Measurements from ENCODE around the gene PPHLN1. TPM values are rescaled to one million over a fixed set of nuclear protein-coding genes. Genes with fewer than 3 reads are reported as not detected.

Gene PPHLN1
- total RNA-seq, 2 experiments from 2014 or later = 76.9 to 79.3 TPM

DNA sequence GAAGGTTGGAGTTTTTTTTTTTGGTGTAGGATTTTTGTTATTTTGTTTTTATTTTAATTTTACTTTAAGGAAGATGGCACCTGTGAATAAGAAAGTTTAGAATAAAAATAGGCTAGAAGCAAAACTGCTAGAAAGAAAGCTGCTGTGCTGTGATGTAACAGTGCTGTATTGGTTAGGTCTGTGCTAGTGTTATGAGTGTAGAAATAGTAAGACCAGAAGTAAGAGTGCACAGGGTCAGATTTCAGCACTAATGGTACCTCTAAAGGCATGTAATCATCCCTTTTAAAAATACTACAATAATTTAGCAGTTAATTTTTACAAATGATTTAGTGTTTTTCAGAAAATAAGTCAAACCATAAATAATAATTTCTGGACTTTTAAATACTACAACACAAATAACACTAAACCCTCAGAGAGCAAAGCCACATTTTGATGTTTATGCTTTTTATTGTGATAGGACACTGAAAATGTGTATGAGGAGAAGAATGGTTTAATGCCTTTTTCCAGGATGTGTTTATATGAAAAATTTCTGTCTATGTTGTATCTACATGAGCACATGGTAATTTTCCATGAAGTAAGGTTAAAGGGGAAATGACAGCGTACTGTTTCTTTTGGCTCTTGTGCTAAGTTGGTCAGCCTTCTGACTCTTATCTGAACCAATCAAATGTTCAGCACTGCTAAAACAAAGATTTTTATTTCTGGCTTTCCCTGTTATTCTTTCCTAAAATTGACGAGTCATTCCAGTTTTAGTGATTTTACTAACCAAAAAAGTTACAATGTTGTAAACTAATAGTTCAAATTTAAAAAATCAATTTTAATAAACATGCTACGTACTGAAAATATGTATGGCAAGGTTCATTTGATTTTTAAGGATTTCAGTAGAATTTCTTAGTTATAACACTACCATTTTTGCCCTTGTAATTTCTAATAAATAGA, 96.1 kb downstream of the PPHLN1 start:
- CTCF ChIA-PET = no interaction called here
- ATAC-seq = no peak
- Mint-ChIP-seq H3K4me3 (no peak overlapping the region), H3K9me3 (ENCODE audit: insufficient read depth) (no peaks in the 10 kb centered on the region), H3K27me3 (ENCODE audit: low read depth) (no peaks in the 10 kb centered on the region), H3K27ac (no peak overlapping the region), H3K36me3 (ENCODE audit: low read depth) (peaks cover 14% of the 10 kb centered on the region), H3K4me1 (ENCODE audit: low read depth) (peaks cover 7% of the 10 kb centered on the region)
- no peak for DNase-seq
- POLR2A ChIA-PET = no interaction called here

DNA sequence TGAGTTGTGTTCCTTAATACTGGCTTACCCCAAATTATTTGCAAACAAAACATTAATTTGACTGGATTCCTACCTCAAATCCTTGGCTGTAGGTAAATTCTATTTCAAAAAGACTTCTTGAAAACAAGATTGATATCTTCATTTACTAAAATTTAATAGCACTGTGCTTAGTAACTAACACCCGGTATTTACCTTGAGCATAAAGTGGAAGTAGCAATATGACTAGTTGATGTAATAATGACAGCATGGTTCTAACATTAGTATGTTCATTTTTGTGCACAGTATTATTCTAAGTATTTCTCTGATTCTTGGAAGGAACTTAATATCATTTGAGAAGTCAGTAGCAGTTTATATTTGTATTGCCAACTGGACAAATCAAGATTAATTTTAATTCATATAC, 96.8 kb downstream of the PPHLN1 start:
- CTCF ChIA-PET = no interaction called here

DNA sequence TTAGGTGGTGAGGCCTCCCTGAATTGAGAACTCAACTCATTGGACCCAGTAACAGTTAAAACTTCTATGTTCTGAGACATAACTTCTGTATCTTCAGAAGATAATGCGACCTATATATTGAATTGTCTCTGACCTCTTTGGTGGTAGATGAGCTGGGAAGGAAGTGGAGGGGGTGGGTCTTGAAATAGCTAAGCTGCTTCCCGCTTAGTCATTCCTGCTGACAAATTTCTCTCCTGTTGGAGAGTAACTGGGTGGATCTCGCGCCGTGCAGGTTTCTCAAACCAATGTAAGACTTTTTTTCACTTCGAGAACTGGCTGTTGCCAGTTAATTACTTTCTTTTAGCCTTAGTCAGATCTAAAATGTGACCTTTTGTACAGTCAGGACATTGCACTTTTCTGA, 100.8 kb downstream of the PPHLN1 start:
- Mint-ChIP-seq H3K27ac (no peak overlapping the region), H3K27me3 (ENCODE audit: low read depth) (no peaks in the 10 kb centered on the region), H3K36me3 (ENCODE audit: low read depth) (peaks cover 29% of the 10 kb centered on the region), H3K4me3 (no peak overlapping the region), H3K4me1 (ENCODE audit: low read depth) (no peaks in the 10 kb centered on the region), H3K9me3 (ENCODE audit: insufficient read depth) (no peaks in the 10 kb centered on the region)
- ATAC-seq (no peak), DNase-seq (no peak)
- ChIA-PET CTCF (no interaction called here), POLR2A (no interaction called here)

More for the DNA sequence above, 96.8 kb downstream of the PPHLN1 start:
- POLR2A ChIA-PET = no interaction called here
- Mint-ChIP-seq H3K36me3 (ENCODE audit: low read depth) (peaks cover 19% of the 10 kb centered on the region), H3K27ac (no peak overlapping the region), H3K9me3 (ENCODE audit: insufficient read depth) (no peaks in the 10 kb centered on the region), H3K4me1 (ENCODE audit: low read depth) (peaks cover 7% of the 10 kb centered on the region), H3K27me3 (ENCODE audit: low read depth) (no peaks in the 10 kb centered on the region), H3K4me3 (no peak overlapping the region)
- DNase-seq (no peak), ATAC-seq (no peak)

DNA sequence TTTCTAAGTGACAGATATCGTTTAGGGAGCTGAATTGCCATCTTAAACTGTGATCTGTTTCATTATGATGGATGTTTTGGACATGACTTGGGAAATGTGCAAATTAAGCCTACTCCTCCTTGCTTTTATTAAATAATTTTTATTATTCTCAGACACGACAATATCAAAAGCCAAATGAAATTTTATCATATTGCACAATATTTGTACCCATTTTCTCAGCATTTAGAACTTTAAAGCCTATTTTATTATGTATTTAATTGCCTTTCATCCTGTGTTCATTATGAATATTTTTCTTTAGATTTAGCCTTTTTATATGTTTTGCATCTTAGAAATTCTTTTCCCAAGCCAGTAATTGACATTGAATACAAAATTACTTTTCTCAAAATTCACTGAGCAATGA, 102.9 kb downstream of the PPHLN1 start:
- ChIA-PET POLR2A (no interaction called here), CTCF (interaction anchor here (1.4 kb wide), 1 partner anchor 54 kb away, joined by 4 read pairs; no protein-coding TSS in a partner anchor)
- Mint-ChIP-seq H3K4me3 (no peak overlapping the region), H3K9me3 (ENCODE audit: insufficient read depth) (no peaks in the 10 kb centered on the region), H3K27me3 (ENCODE audit: low read depth) (no peaks in the 10 kb centered on the region), H3K4me1 (ENCODE audit: low read depth) (no peaks in the 10 kb centered on the region), H3K27ac (no peak overlapping the region), H3K36me3 (ENCODE audit: low read depth) (peaks cover 40% of the 10 kb centered on the region)
- ATAC-seq (no peak), DNase-seq (no peak)

- Mint-ChIP-seq H3K9me3 (ENCODE audit: insufficient read depth) (no peaks in the 10 kb centered on the region), H3K27ac (no peak overlapping the region), H3K4me3 (no peak overlapping the region), H3K36me3 (ENCODE audit: low read depth) (peaks cover 29% of the 10 kb centered on the region), H3K4me1 (ENCODE audit: low read depth) (no peaks in the 10 kb centered on the region), H3K27me3 (ENCODE audit: low read depth) (no peaks in the 10 kb centered on the region)
- ChIA-PET POLR2A (no interaction called here), CTCF (interaction anchor here (2.0 kb wide), 1 partner anchor 60 kb away, joined by 6 read pairs; no protein-coding TSS in a partner anchor)
- no peak for DNase-seq
- ATAC-seq = no peak
Measured at GRCh38 chr12:42432517-42433140, 106.7 kb downstream of the PPHLN1 start.

- H3K4me3 Mint-ChIP-seq = no peak overlapping the region
- peaks cover 2% of the 10 kb centered on the region for H3K9me3 Mint-ChIP-seq (ENCODE audit: insufficient read depth)
- POLR2A ChIA-PET = no interaction called here
- CTCF ChIA-PET = no interaction called here
- DNase-seq (no peak), ATAC-seq (no peak)
- H3K27ac Mint-ChIP-seq = no peak overlapping the region
- H3K4me1 Mint-ChIP-seq (ENCODE audit: low read depth) = no peaks in the 10 kb centered on the region
- H3K27me3 Mint-ChIP-seq (ENCODE audit: low read depth) = no peaks in the 10 kb centered on the region
- peaks cover 58% of the 10 kb centered on the region for H3K36me3 Mint-ChIP-seq (ENCODE audit: low read depth)
Measured at GRCh38 chr12:42440608-42441007, 114.6 kb downstream of the PPHLN1 start.

DNA sequence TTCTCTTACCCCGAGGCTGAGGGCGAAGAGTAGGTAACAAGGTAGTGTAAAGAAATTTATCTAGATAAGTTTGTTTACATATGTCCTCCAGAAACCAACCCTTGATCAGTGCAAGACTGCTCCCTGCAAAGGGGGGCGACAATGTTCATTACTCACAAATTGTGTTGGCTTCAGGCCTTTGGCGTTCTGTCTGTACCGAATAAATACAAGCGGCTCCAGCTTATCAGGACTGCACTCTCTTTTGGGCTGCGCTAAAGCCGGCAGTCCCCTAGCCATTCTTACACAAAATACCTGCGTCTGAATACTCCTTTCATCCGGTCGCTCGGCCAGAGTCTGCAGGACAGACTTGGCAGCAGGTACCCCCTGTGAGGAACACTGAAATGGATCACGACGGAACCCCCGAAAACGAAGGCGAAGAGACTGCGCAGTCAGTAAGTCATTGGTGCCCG, 116.4 kb downstream of the PPHLN1 start:
- DNase-seq = no peak
- Mint-ChIP-seq H3K27ac (no peak overlapping the region), H3K4me3 (no peak overlapping the region), H3K9me3 (ENCODE audit: insufficient read depth) (peaks cover 2% of the 10 kb centered on the region), H3K36me3 (ENCODE audit: low read depth) (peaks cover 65% of the 10 kb centered on the region), H3K4me1 (ENCODE audit: low read depth) (no peaks in the 10 kb centered on the region), H3K27me3 (ENCODE audit: low read depth) (no peaks in the 10 kb centered on the region)
- no peak for ATAC-seq
- CTCF ChIA-PET = no interaction called here
- POLR2A ChIA-PET = no interaction called here

DNA sequence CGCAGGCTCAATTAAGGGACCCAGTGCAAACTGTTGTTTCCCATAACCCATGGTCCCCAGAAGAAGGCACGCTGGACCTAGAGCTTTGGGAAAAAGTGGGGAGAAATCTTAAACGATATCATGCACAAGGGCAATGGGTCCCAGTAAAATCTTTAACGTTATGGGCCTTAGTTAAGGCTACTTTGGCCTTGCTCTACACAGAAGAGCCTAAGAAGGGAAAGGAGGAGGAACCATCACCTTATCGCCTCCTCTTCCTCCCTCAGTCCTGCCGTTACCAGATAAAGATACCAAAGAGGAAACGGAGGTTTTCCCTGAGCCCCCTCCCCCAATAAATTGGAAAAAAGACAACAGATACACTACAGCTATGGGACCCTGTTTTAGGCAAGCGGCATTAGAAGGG, 116.9 kb downstream of the PPHLN1 start:
- CTCF ChIA-PET = no interaction called here

GRCh38 chr12:42444192-42444943, 118.4 kb downstream of the PPHLN1 start:
- Mint-ChIP-seq H3K4me3 (no peak overlapping the region), H3K36me3 (ENCODE audit: low read depth) (peaks cover 70% of the 10 kb centered on the region), H3K27ac (no peak overlapping the region), H3K4me1 (ENCODE audit: low read depth) (no peaks in the 10 kb centered on the region), H3K9me3 (ENCODE audit: insufficient read depth) (peaks cover 2% of the 10 kb centered on the region), H3K27me3 (ENCODE audit: low read depth) (no peaks in the 10 kb centered on the region)
- DNase-seq (no peak), ATAC-seq (no peak)
- ChIA-PET CTCF (no interaction called here), POLR2A (no interaction called here)

More for the DNA sequence above, 116.9 kb downstream of the PPHLN1 start:
- H3K27ac Mint-ChIP-seq = no peak overlapping the region
- H3K27me3 Mint-ChIP-seq (ENCODE audit: low read depth) = no peaks in the 10 kb centered on the region
- H3K36me3 Mint-ChIP-seq (ENCODE audit: low read depth) = peaks cover 64% of the 10 kb centered on the region
- no peak overlapping the region for H3K4me3 Mint-ChIP-seq
- DNase-seq (no peak), ATAC-seq (no peak)
- H3K4me1 Mint-ChIP-seq (ENCODE audit: low read depth) = no peaks in the 10 kb centered on the region
- peaks cover 2% of the 10 kb centered on the region for H3K9me3 Mint-ChIP-seq (ENCODE audit: insufficient read depth)
- POLR2A ChIA-PET = no interaction called here

DNA sequence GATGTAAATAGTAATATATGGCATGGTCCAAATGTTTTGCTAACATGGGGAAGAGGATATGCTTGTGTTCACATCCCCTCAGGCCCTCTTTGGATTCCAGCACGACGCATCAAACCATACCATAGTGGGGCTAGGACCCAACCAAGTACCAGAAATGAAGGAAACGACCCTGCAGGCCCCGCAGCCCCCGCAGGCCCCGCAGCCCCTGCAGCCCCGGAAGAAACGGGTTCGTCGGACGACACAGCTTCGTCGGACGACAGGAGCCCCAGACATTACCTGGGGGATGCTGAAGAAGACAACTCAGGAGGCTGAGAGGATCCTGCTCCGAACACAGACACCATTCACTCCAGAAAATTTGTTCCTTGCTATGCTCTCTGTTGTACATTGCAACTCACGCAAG, 119.9 kb downstream of the PPHLN1 start:
- DNase-seq = no peak
- no peak overlapping the region for H3K27ac Mint-ChIP-seq
- H3K4me1 Mint-ChIP-seq (ENCODE audit: low read depth) = no peaks in the 10 kb centered on the region
- H3K27me3 Mint-ChIP-seq (ENCODE audit: low read depth) = no peaks in the 10 kb centered on the region
- ATAC-seq = no peak
- ChIA-PET POLR2A (no interaction called here), CTCF (no interaction called here)
- H3K4me3 Mint-ChIP-seq = no peak overlapping the region
- peaks cover 2% of the 10 kb centered on the region for H3K9me3 Mint-ChIP-seq (ENCODE audit: insufficient read depth)
- peaks cover 68% of the 10 kb centered on the region for H3K36me3 Mint-ChIP-seq (ENCODE audit: low read depth)

DNA sequence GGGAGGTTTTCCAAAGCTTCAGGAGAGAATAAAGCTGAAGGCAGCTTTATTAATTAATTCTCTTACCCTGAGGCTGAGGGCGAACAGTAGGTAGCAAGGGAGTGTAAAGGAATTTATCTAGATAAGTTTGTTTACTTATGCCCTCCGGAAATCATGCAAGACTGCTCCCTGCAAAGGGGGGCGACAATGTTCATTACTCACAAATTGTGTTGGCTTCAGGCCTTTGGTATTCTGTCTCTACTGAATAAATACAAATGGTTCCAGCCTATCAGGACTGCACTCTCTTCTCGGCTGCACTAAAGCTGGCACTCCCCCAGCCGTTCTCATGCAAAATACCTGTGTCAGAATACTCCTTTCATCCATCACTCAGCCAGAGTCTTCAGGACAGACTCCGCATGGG, 120.8 kb downstream of the PPHLN1 start:
- Mint-ChIP-seq H3K9me3 (ENCODE audit: insufficient read depth) (peaks cover 2% of the 10 kb centered on the region), H3K36me3 (ENCODE audit: low read depth) (peaks cover 61% of the 10 kb centered on the region), H3K4me1 (ENCODE audit: low read depth) (no peaks in the 10 kb centered on the region), H3K27me3 (ENCODE audit: low read depth) (no peaks in the 10 kb centered on the region), H3K4me3 (no peak overlapping the region), H3K27ac (no peak overlapping the region)
- no peak for DNase-seq
- no peak for ATAC-seq
- ChIA-PET POLR2A (no interaction called here), CTCF (no interaction called here)

- no peak overlapping the region for H3K4me3 Mint-ChIP-seq
- ATAC-seq (no peak), DNase-seq (no peak)
- H3K9me3 Mint-ChIP-seq (ENCODE audit: insufficient read depth) = peaks cover 2% of the 10 kb centered on the region
- no peaks in the 10 kb centered on the region for H3K27me3 Mint-ChIP-seq (ENCODE audit: low read depth)
- peaks cover 56% of the 10 kb centered on the region for H3K36me3 Mint-ChIP-seq (ENCODE audit: low read depth)
- ChIA-PET CTCF (no interaction called here), POLR2A (no interaction called here)
- H3K4me1 Mint-ChIP-seq (ENCODE audit: low read depth) = no peaks in the 10 kb centered on the region
- no peak overlapping the region for H3K27ac Mint-ChIP-seq
Measured at GRCh38 chr12:42447371-42447786, 121.4 kb downstream of the PPHLN1 start.
